Stimulated activated naive B cell treated with anti-CD40 and anti-IgM and Interleukin-4, amounts not matched to agents 10 μg/mL and 1 μg/mL and 100 μg/mL, for 72 hours (primary cell): Measurements from ENCODE around the gene ITM2C.

Source experiments
- ATAC-seq, 2 donors: fragments of 150-1000 bp; cut with Tn5 transposase; replicated peaks; 2 replicates each; pipeline ENCODE4 v1.10.0; 2021; ENCODE audit warnings: moderate library complexity in 1 of 2
- DNase-seq: peaks from one replicate; pipeline ENCODE4 v3.0.0; 2021
- H3K27ac Mint-ChIP-seq: one replicate; pipeline ENCODE4 v1.8.0; 2022; ENCODE audit warnings: mild to moderate bottlenecking, mixed read lengths
- H3K27me3 Mint-ChIP-seq, 2 donors: one replicate each; pipeline ENCODE4 v1.8.0; 2022; ENCODE audit warnings: mixed read lengths in 2 of 2
- H3K36me3 Mint-ChIP-seq, 2 donors: one replicate each; pipeline ENCODE4 v1.8.0; 2022; ENCODE audit warnings: mixed read lengths in 2 of 2, mild to moderate bottlenecking in 1 of 2
- H3K4me1 Mint-ChIP-seq, 2 donors: one replicate each; pipeline ENCODE4 v1.8.0; 2022; ENCODE audit warnings: mixed read lengths in 2 of 2, mild to moderate bottlenecking in 1 of 2
- H3K4me3 Mint-ChIP-seq, 2 donors: one replicate each; pipeline ENCODE4 v1.8.0; 2022; ENCODE audit warnings: mild to moderate bottlenecking in 2 of 2, mixed read lengths in 2 of 2, moderate library complexity in 1 of 2
- H3K9me3 Mint-ChIP-seq, 2 donors: one replicate each; pipeline ENCODE4 v1.8.0; 2022; ENCODE audit warnings: mixed read lengths in 2 of 2, mild to moderate bottlenecking in 1 of 2

ITM2C gene

DNA sequence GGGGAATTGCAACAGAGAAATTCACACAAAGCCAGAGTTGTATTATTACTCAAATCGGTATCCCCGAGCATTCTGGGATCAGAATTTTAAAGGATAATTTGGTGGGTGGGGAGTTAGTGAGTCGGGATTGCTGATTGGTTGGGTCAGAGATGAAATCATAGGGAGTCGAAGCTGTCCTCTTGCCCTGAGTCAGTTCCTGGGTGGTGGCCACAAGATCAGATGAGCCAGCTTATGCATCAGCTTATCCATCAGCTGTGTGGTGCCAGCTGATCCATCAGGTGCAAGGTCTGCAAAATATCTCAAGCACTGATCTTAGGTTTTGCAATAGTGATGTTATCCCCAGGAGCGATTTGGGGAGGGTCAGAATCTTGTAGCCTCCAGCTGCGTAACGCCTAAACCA, 34.3 kb upstream of the ITM2C start:
- Mint-ChIP-seq H3K36me3 (no peaks in the 10 kb centered on the region), H3K27ac (no peak overlapping the region), H3K4me3 (no peak overlapping the region), H3K4me1 (peaks cover 4 to 5% of the 10 kb centered on the region in 2 donors), H3K9me3 (no peaks in the 10 kb centered on the region), H3K27me3 (peaks cover 43 to 44% of the 10 kb centered on the region in 2 donors)
- DNase-seq (no peak), ATAC-seq (no peak)

DNA sequence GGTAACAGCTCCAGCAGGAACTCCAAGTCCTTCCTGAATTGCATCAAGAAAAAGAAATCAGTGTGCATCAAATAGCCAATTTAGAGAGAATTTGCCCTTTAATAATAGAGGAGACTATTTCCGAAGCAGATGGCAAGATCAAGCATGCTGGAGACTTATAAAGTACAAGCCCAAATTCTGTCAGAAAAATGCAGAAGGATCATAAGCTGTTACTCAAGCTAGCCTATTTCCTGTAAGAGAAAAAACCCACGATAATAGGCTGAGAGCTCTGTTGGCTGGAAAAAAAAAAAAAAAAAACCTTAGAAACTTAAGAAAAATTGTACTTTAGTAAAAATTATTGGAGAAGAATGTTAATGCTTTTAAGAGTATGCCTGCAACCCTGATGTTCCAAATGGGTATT, 24.4 kb upstream of the ITM2C start:
- no peaks in the 10 kb centered on the region for H3K4me1 Mint-ChIP-seq
- no peak overlapping the region for H3K4me3 Mint-ChIP-seq
- peaks cover 19 to 39% of the 10 kb centered on the region in 2 donors for H3K27me3 Mint-ChIP-seq
- H3K9me3 Mint-ChIP-seq, result peaks cover 0 to 5% of the 10 kb centered on the region in 2 donors
- no peak overlapping the region for H3K27ac Mint-ChIP-seq
- H3K36me3 Mint-ChIP-seq, result peaks cover 0 to 5% of the 10 kb centered on the region in 2 donors
- ATAC-seq (no peak), DNase-seq (no peak)

DNA sequence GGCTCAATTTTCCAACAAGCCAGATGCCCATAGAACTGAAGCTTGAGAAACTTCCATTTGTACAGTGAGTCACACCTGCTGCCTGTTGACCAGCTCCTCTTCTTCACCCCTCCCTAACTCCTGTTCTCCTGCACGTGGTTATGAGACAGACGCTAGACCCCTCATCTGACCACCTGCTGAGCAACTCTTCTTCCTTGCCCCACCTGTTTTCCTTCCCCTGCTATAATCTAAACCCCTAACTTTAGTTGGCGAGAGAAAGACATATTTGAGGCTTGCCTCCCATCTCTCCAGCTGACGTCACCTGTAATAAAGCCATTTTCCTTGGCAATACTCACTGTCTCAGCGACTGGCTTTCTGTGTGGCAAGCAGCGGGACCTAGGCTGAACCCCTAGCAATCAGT, 22.3 kb upstream of the ITM2C start:
- Mint-ChIP-seq H3K4me3 (no peak overlapping the region), H3K27me3 (peaks cover 25 to 40% of the 10 kb centered on the region in 2 donors), H3K27ac (no peak overlapping the region), H3K4me1 (peaks cover 0 to under 1% of the 10 kb centered on the region in 2 donors), H3K9me3 (peaks cover 0 to 5% of the 10 kb centered on the region in 2 donors), H3K36me3 (peaks cover 0 to 5% of the 10 kb centered on the region in 2 donors)
- no peak for ATAC-seq
- DNase-seq, result no peak

DNA sequence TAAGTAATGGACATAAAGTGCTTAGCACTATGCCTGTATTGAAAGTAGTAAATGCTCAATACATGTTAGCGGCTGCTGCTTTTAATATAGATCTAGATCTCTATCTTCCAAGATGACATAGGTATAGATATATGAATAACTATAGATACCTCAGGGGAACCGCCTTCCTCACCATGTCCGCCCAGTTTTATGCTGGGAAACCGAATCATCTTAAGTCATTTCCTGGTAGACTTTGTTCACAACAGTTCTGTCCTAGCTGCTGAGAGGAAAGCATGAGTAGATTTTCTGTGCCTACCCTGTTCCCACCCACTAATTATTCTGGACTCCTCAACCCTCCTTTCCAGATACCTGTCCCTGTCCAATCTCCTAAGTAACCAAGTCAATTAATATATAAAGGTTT, 21.6 kb upstream of the ITM2C start:
- Mint-ChIP-seq H3K4me1 (peaks cover 5 to 7% of the 10 kb centered on the region in 2 donors), H3K27me3 (peaks cover 25 to 45% of the 10 kb centered on the region in 2 donors), H3K4me3 (no peak overlapping the region), H3K36me3 (peaks cover 0 to 5% of the 10 kb centered on the region in 2 donors), H3K9me3 (peaks cover 0 to 5% of the 10 kb centered on the region in 2 donors), H3K27ac (no peak overlapping the region)
- ATAC-seq (no peak), DNase-seq (no peak)

DNA sequence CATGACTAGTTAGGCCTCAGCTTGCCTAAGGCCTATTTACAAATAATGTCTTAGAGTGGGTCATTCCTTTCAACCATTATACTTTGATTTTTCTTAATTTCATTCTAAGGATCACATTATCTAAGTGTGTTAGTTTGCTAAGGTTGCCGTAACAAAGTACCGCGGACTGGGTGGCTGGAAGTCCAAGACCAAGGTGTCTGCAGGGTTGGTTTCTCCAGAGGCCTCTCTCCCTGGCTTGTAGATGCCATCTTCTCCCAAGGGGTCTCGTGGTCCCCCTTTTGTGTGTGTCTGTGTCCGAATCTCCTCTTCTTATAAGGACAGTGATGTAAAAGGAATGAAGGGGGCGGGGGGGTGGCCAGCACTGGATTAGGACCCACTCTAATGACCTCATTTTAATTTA, 18.4 kb upstream of the ITM2C start:
- peaks cover 31 to 56% of the 10 kb centered on the region in 2 donors for H3K27me3 Mint-ChIP-seq
- DNase-seq, result no peak

DNA sequence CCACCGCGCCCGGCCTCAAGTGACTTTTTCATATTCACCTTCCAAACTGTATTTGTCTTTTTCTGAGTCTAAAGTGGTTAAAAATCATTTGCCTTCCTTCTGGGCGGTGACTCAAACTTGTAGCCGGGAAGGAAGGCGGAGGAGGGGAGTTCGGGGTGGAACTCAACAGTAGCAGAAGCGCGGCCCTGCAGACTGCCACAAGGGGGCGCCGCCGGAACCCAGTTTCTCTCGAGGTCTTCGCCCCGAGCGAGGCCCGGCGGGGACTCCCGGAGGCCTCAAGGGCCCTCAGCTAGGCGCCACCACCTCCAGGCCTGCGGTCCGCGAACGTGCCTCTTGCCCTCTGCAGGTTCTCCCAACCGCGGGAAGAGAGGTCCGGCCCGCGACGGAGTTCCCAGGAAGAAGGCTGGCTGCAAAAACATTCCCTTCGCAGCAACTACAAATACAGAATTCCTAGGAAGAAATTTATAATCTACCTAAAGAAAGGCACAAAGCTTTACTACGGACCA, 16.8 kb upstream of the ITM2C start:
- Mint-ChIP-seq H3K4me3 (no peak overlapping the region), H3K27me3 (peaks cover 26 to 45% of the 10 kb centered on the region in 2 donors), H3K9me3 (peaks cover 0 to 2% of the 10 kb centered on the region in 2 donors), H3K4me1 (peaks cover 8 to 16% of the 10 kb centered on the region in 2 donors), H3K36me3 (peaks cover 0 to 2% of the 10 kb centered on the region in 2 donors), H3K27ac (no peak overlapping the region)
- ATAC-seq (peak; percentile 99 to 100), DNase-seq (peak; percentile 84)

More for the DNA sequence above, 18.4 kb upstream of the ITM2C start:
- peaks cover 8 to 16% of the 10 kb centered on the region in 2 donors for H3K4me1 Mint-ChIP-seq
- no peak for ATAC-seq
- no peak overlapping the region for H3K27ac Mint-ChIP-seq
- H3K36me3 Mint-ChIP-seq, result peaks cover 0 to 2% of the 10 kb centered on the region in 2 donors
- no peak overlapping the region for H3K4me3 Mint-ChIP-seq
- peaks cover 0 to 2% of the 10 kb centered on the region in 2 donors for H3K9me3 Mint-ChIP-seq

DNA sequence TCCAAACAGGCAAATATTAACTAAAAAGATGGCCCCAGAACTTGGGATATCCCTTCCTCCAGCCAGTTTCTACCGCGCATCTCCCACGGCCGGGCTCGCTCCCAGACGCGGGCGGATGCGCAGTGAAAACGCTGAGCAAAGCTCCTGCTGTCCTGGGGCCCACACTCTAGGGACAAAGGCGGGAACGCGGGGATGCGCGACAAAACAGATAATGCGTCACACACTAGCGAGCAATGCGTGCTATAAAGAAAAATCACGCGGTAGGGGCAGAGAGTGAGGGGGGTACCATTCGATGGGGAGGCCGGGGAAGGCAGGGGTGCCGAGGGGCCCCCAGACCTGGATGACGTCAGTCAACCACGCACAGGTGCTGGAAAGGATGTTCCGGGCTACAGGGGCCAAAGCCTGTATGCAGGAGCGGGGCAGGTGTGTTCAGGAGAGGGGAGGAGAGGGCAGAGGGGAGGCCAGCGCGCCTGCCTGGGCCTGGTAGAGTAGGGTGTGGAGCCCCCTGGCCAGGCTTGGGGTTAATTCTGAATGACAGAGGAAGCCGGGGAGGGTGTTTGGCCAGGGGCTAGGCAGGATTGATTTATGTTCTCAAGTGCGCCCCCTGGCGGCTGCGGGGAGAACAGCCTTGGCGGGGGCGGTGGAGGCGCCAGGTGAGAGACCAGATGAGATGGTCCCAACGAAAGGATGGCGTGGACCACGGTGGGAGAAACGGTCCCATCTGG, 14.9 kb upstream of the ITM2C start:
- no peak for DNase-seq

DNA sequence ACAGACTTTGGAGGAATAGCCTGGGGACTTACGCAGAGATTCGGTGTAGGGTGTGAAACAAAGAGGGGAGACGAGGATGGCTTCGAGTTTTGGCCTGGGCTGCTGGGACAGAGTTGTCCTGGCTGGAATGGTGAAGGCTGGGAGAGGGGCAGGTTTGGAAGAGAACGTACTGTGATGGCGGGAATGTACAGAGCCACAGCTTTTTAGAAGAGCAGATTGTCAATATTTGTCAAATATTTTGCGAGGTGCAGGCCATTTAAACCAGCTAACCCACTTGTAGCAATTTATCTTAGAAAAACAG, 14.4 kb upstream of the ITM2C start:
- Mint-ChIP-seq H3K27me3 (peaks cover 20 to 43% of the 10 kb centered on the region in 2 donors), H3K36me3 (peaks cover 0 to 2% of the 10 kb centered on the region in 2 donors), H3K4me3 (no peak overlapping the region), H3K9me3 (peaks cover 0 to 2% of the 10 kb centered on the region in 2 donors), H3K27ac (peak overlapping the region; percentile 52), H3K4me1 (peaks cover 8 to 16% of the 10 kb centered on the region in 2 donors)
- DNase-seq, result no peak
- ATAC-seq, result no peak

More for the DNA sequence above, 14.9 kb upstream of the ITM2C start:
- H3K9me3 Mint-ChIP-seq, result peaks cover 0 to 2% of the 10 kb centered on the region in 2 donors
- peaks cover 0 to 2% of the 10 kb centered on the region in 2 donors for H3K36me3 Mint-ChIP-seq
- peak; percentile 45 to 47 for ATAC-seq
- peak overlapping the region; percentile 52 for H3K27ac Mint-ChIP-seq
- no peak overlapping the region for H3K4me3 Mint-ChIP-seq
- peaks cover 22 to 45% of the 10 kb centered on the region in 2 donors for H3K27me3 Mint-ChIP-seq
- H3K4me1 Mint-ChIP-seq, result peaks cover 8 to 16% of the 10 kb centered on the region in 2 donors

DNA sequence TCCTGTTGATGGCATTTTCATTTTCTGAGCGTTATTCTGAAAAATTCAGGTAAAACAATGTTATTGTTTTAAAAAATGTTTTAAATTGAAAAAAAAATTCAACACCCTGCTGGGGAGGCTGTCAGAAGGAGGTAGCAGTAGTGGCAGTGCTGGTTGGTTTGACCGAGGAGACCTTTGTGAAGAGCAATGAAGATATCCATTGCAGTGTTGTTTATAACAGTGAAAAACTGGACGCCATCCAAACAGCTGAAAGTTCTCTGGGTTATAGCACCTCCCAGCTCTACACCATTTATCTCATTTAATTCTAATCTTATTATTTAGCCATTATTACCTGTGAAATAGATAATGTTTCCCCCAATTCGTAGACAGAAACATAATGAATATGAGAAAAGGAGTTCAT, 12.6 kb upstream of the ITM2C start:
- DNase-seq, result no peak
- H3K4me1 Mint-ChIP-seq, result peaks cover 8 to 16% of the 10 kb centered on the region in 2 donors
- H3K4me3 Mint-ChIP-seq, result no peak overlapping the region
- peaks cover 14 to 48% of the 10 kb centered on the region in 2 donors for H3K27me3 Mint-ChIP-seq
- H3K27ac Mint-ChIP-seq, result no peak overlapping the region
- no peak for ATAC-seq
- peaks cover 0 to 2% of the 10 kb centered on the region in 2 donors for H3K36me3 Mint-ChIP-seq
- peaks cover 0 to 2% of the 10 kb centered on the region in 2 donors for H3K9me3 Mint-ChIP-seq

DNA sequence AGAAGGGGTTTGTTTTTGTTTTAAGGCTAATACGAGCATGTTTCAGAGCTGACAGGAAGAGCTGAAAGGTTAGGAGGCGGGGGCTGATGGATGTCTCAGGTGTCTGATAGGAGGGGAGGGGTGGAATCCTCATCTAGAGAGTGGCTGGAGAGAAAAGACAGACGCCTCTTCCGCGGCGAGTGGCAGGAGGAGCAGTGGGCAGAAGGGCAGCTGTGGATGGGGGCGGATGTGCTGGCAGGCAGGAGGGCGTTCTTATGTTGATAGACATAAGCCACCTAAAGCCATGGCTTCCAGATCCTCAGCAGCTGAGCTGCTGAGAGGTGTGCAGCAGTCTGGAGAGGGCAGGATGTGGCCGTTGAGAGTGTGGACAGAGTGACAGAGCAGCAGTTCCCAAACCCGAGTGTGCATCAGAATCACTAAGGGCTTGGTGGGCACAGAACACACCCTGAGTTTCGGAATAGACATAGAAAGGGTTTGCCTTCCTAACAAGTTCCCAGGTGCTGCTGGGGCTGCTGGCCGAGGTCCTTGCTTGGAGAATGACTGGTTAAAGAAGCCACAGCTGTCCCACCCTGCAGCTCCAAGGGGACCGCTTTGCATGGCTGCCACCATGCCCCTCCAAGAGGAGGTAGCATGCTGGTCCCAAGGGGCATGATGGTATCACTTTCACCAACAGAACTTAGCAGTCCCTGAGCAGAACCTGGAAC, 3.0 kb upstream of the ITM2C start:
- Mint-ChIP-seq H3K4me3 (no peak overlapping the region), H3K27me3 (peaks cover 16 to 17% of the 10 kb centered on the region in 2 donors), H3K4me1 (peaks cover 31 to 45% of the 10 kb centered on the region in 2 donors), H3K9me3 (no peaks in the 10 kb centered on the region), H3K36me3 (no peaks in the 10 kb centered on the region), H3K27ac (no peak overlapping the region)
- ATAC-seq (no peak), DNase-seq (no peak)

DNA sequence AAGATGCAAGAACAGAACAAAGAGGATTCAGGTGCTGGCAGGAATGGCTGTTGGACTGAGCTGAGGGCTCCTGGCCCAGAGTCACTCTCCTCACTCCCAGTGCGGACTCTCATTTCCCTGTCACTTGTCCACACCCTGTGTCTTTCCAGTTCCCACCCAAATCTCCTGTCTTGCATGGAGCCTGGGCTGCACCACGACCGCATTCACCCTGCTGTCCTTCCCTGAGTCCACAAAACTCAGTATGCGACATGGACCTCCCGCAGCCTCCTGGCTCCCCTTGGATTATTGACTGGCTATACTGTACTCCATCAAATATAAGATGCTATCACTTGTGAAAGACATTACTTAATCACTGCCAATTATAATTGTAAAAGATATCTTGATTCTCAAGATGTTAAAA, 2.5 kb upstream of the ITM2C start:
- DNase-seq (no peak), ATAC-seq (no peak)
- Mint-ChIP-seq H3K36me3 (no peaks in the 10 kb centered on the region), H3K27ac (no peak overlapping the region), H3K9me3 (no peaks in the 10 kb centered on the region), H3K4me3 (no peak overlapping the region), H3K4me1 (peaks cover 37 to 51% of the 10 kb centered on the region in 2 donors), H3K27me3 (peaks cover 10 to 16% of the 10 kb centered on the region in 2 donors)

DNA sequence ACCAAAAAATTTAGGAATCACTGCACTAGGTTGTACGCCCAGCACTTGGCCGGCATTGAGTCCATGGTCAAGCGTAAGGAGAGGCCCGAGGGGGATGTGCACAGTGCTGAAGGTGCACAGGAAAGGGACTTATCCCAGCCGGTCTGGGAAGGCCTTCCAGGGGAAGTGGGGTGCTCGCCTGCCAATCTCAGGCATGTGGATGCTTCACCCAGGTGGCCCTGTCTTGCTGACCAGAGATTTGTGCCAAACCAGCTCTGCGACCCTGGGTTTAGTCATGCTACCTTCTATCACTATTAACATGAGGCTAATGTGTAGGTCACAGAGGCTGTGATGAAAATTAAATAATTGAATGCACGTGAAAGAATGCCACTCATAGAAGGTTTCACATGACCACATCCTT, 1.7 kb upstream of the ITM2C start:
- ATAC-seq, result no peak

DNA sequence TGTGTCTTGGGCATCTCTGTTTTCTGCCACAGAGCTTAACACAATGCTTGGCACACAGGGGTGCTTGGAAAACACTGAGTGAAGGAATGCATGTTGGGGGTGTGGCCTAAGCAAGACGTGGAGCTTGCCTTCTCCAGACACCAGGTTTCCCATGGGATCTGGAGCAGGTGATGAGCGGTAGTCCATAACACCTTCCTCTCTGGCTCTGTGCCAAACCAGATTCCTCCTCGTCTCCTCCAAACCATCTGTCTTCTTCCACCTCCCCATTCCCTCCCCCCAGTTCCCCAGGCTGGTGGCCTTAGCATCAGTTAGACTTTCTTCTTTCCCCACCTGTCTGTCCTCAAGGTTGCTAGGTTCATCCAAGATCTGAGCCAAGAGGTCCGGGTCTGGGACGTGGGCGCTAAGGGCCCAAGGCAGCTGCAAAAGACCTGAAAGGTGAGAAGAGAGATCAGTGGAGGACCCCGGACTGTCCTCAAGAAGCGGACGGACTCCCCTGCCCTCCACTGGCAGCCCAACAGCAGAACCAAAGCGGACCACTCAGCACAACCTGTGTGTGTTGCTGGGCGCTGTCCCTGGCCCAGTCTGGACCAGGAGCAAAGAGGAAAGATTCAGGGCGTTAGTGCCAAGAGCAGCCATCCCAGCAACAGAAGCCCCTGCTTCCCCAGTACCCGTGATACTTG, 1.2 kb upstream of the ITM2C start:
- ATAC-seq, result no peak
- peaks cover 0 to 11% of the 10 kb centered on the region in 2 donors for H3K27me3 Mint-ChIP-seq
- peak overlapping the region; percentile 88 to 91 for H3K4me3 Mint-ChIP-seq
- H3K36me3 Mint-ChIP-seq, result no peaks in the 10 kb centered on the region
- H3K9me3 Mint-ChIP-seq, result no peaks in the 10 kb centered on the region
- no peak overlapping the region for H3K27ac Mint-ChIP-seq
- no peak for DNase-seq
- peaks cover 40 to 63% of the 10 kb centered on the region in 2 donors for H3K4me1 Mint-ChIP-seq

More for the DNA sequence above, 1.7 kb upstream of the ITM2C start:
- Mint-ChIP-seq H3K36me3 (no peaks in the 10 kb centered on the region), H3K27ac (no peak overlapping the region), H3K9me3 (no peaks in the 10 kb centered on the region), H3K4me1 (peaks cover 37 to 58% of the 10 kb centered on the region in 2 donors), H3K4me3 (no peak overlapping the region), H3K27me3 (peaks cover 3 to 11% of the 10 kb centered on the region in 2 donors)
- no peak for DNase-seq

DNA sequence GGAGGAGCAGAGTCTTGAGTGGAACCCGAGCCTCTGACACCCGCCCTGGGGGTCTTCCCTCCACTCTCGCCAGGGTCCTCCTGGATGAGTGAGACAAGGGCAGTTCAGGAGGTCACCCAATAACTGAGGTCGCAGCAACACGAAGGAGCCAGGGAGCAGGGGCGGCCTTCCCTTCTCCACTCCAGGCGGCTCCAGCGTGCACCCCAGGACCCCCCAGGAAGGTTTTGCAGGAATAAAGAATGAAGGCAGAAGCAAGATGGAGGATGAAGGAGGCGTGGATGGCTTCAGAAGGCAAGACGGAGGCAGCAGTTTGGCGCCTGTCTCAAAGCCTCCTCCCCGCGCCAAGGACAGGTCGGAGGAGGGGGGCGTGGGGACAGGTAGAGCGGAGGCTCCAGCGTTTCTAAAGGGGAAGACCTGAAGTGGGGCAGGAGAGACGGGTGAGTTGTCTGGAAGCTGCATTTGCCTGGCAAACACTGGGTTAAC, 579 bp upstream of the ITM2C start:
- ATAC-seq (no peak), DNase-seq (no peak)
- peak overlapping the region; percentile 89 for H3K27ac Mint-ChIP-seq
- peaks cover 43 to 69% of the 10 kb centered on the region in 2 donors for H3K4me1 Mint-ChIP-seq
- no peaks in the 10 kb centered on the region for H3K9me3 Mint-ChIP-seq
- H3K27me3 Mint-ChIP-seq, result peaks cover 0 to 11% of the 10 kb centered on the region in 2 donors
- H3K36me3 Mint-ChIP-seq, result no peaks in the 10 kb centered on the region
- peak overlapping the region; percentile 88 to 91 for H3K4me3 Mint-ChIP-seq
